Heart right ventricle (tissue), 16 donors: ENCODE measurements around the gene BRK1. TPM values are rescaled to one million over a fixed set of nuclear protein-coding genes. Genes with fewer than 3 reads are reported as not detected.

Experiments used
- ATAC-seq, 8 donors: fragments of 200-7000 bp; cut with Tn5 transposase; one replicate each; pipeline ENCODE4 v1.9.1; 2020; ENCODE audit warnings: mild to moderate bottlenecking in 8 of 8, moderate library complexity in 8 of 8, moderate number of reproducible peaks in 1 of 8
- DNase-seq, 2 donors: peaks; one replicate each; pipeline ENCODE4 v3.0.0-alpha.2; 2020
- H3K27ac ChIP-seq, 10 donors: fragments of 200-600 bp; sonication (generic) in 2 of 10; one replicate each; pipeline versions ENCODE4 v1.5.0 to v1.8.0; 2020 to 2022; ENCODE audit warnings: mild to moderate bottlenecking in 3 of 10
- H3K27me3 ChIP-seq, 7 donors: fragments of 200-600 bp; one replicate each; pipeline ENCODE4 v1.8.0; 2021 to 2022; ENCODE audit warnings: mild to moderate bottlenecking in 2 of 7
- H3K36me3 ChIP-seq, 9 donors: fragments of 200-600 bp; sonication (generic) in 1 of 9; one replicate each; pipeline versions ENCODE4 v1.5.0 to v1.8.0; 2020 to 2022; ENCODE audit warnings: mild to moderate bottlenecking in 2 of 9
- H3K4me1 ChIP-seq, 9 donors: fragments of 200-600 bp; sonication (generic) in 1 of 9; one replicate each; pipeline versions ENCODE4 v1.5.0 to v1.8.0; 2020 to 2022; ENCODE audit warnings: mild to moderate bottlenecking in 4 of 9
- H3K4me3 ChIP-seq, 10 donors: fragments of 200-600 bp; sonication (generic) in 2 of 10; one replicate each; pipeline versions ENCODE4 v1.5.0 to v1.8.0; 2020 to 2022; ENCODE audit warnings: mild to moderate bottlenecking in 7 of 10, moderate library complexity in 2 of 10
- H3K9me3 ChIP-seq, 11 donors: fragments of 200-600 bp in 10 of 11; sonication (generic) in 2 of 11; one replicate each; pipeline versions ENCODE4 v1.5.0 to v1.8.0; 2013 to 2022; ENCODE audit warnings: mild to moderate bottlenecking in 2 of 11, control low read depth in 1 of 11, moderate library complexity in 1 of 11
- CTCF ChIP-seq, 9 donors: fragments of 200-600 bp; sonication (generic) in 2 of 9; IDR thresholded peaks; one replicate each; pipeline versions ENCODE4 v1.5.0 to v1.8.0; 2021 to 2022; ENCODE audit warnings: antibody characterized with exemption in 9 of 9, mild to moderate bottlenecking in 5 of 9, moderate library complexity in 1 of 9
- WGBS, 2 donors: extraction: QIAGEN DNeasy Blood & Tissue Kit; methylation state at CpG; one replicate each; pipeline ENCODE4 v1.1.7; 2013; ENCODE audit warnings: inconsistent platforms in 1 of 2; 5-methylcytosine and 5-hydroxymethylcytosine counted together
- intact Hi-C, 10 donors: fragments of 100-400 bp; cut with DNase I; formaldehyde crosslinking; loops; one replicate each; pipeline versions ENCODE4 v1.11.1 to v1.14.2; 2022
- polyA plus RNA-seq, 2 donors: library from polyadenylated mRNA; stranded (reverse); fragments of 200-250 nt; gene quantifications; one replicate each; pipeline ENCODE4 v1.2.3, GENCODE V29; 2013
- total RNA-seq, 10 donors: library from RNA; stranded (reverse); fragmentation: NEBNext Ultra II Directional in 3 of 10; extraction: Animal tissue kit (Norgen Biotek cat#: 25700) in 3 of 10; gene quantifications; one replicate each; pipeline versions ENCODE4 v1.2.1 to v1.2.4, GENCODE V29; 2021 to 2023
- donor health status: Arrhythmogenic right ventricular cardiomyopathy.
- donor health status: ischemic (EF 13 %, LVEDD 7.1; RV severe dilation, severe dysfunction).
- donor health status: healthy with polysubstance abuse.
- donor health status: DM: no; HTN: yes; CAD: no.
- donor health status: DM: no; HTN: no; CAD: no.
- donor health status: ischemic (EF 25% LVEDD 6.9; RV normal size, moderate dysfunction).
- donor health status: ischemic (EF 25% LVEDD 5.7; RV mildly dilated, moderate dysfunction).
- donor health status: healthy.
- donor health status: DM: yes; HTN: yes; CAD: no.
- donor health status: Ischemic cardiomyopathy.
- donor health status: ischemic (EF 35%, LVEDD 5.7; RV mildly dilated, moderate dysfunction).
- donor health status: nonischemic (EF 11% LVEDD 7.7; RV severe dilation, severe dysfunction).
- donor health status: DM: yes; HTN: yes; CAD: no.
- donor health status: PGD.
- donor health status: ischemic (EF 29% LVEDD 5.4; RV normal size, mild dysfunction).
- donor health status: nonischemic (EF 23%, LVEDD 6.1; RV moderate dilation, normal function).

Gene BRK1
- total and polyA plus RNA-seq, 12 donors, result 62.0 to 151 (median 94.8) TPM

GRCh38 chr3:10142707-10143560 lies 27.5 kb downstream of the BRK1 start:
- no peak for TF ChIP-seq CTCF (IDR thresholded peaks at IDR 0.05)
- no peak for ATAC-seq
- peaks cover 3 to 53% (median 34%) of the 10 kb centered on the region in 9 donors for H3K4me1 ChIP-seq
- H3K4me3 ChIP-seq, result peak overlapping the region; percentile 51 to 95 (median 78)
- DNase-seq, result no peak
- no peaks in the 10 kb centered on the region for H3K27me3 ChIP-seq
- intact Hi-C loops, result loop anchor here in 1 of 10 donors (5.0 kb wide), 1 partner anchor 116 kb away; the partner anchor contains the start of gene FANCD2
- H3K27ac ChIP-seq, result peak overlapping the region in 5 of 10 donors; percentile 84 to 97 (median 89)
- H3K9me3 ChIP-seq, result no peaks in the 10 kb centered on the region
- peaks cover 0 to 38% (median 0%) of the 10 kb centered on the region in 9 donors for H3K36me3 ChIP-seq
- WGBS, 2 donors, result 79 to 80% methylated on average over 29 of the region's 29 CpGs

- ATAC-seq, result no peak
- Histone ChIP-seq H3K27ac (peak overlapping the region in 1 of 10 donors; percentile 70), H3K27me3 (no peaks in the 10 kb centered on the region), H3K9me3 (no peaks in the 10 kb centered on the region), H3K36me3 (peaks cover 3 to 62% (median 15%) of the 10 kb centered on the region in 9 donors), H3K4me3 (no peak overlapping the region), H3K4me1 (peaks cover 3 to 63% (median 34%) of the 10 kb centered on the region in 9 donors)
- 83 to 88% methylated on average over 4 of the region's 4 CpGs for WGBS, 2 donors
- TF ChIP-seq CTCF (IDR thresholded peaks at IDR 0.05), result no peak
- no peak for DNase-seq
- intact Hi-C loops, result loop anchor here in 1 of 10 donors (5.0 kb wide), 1 partner anchor 77 kb away; no protein-coding TSS in a partner anchor
Observed at GRCh38 chr3:10145685-10146084, 30.2 kb downstream of the BRK1 start.

GRCh38 chr3:10149226-10149625 lies 33.8 kb downstream of the BRK1 start:
- no peaks in the 10 kb centered on the region for H3K9me3 ChIP-seq
- WGBS, 2 donors, result 95 to 96% methylated on average over 8 of the region's 8 CpGs
- no peaks in the 10 kb centered on the region for H3K27me3 ChIP-seq
- ATAC-seq, result peak in 1 of 8 donors; percentile 15
- intact Hi-C loops, result loop anchor here in 1 of 10 donors (5.0 kb wide), 1 partner anchor 73 kb away; no protein-coding TSS in a partner anchor
- no peak overlapping the region for H3K4me3 ChIP-seq
- no peak for DNase-seq
- H3K4me1 ChIP-seq, result peaks cover 0 to 36% (median 16%) of the 10 kb centered on the region in 9 donors
- H3K36me3 ChIP-seq, result peaks cover 3 to 96% (median 34%) of the 10 kb centered on the region in 9 donors
- no peak for TF ChIP-seq CTCF (IDR thresholded peaks at IDR 0.05)
- peak overlapping the region in 1 of 10 donors; percentile 47 for H3K27ac ChIP-seq

- WGBS, 2 donors, result 82 to 88% methylated on average over 6 of the region's 6 CpGs
- H3K36me3 ChIP-seq, result peaks cover 3 to 89% (median 34%) of the 10 kb centered on the region in 9 donors
- no peaks in the 10 kb centered on the region for H3K27me3 ChIP-seq
- TF ChIP-seq CTCF (IDR thresholded peaks at IDR 0.05), result no peak
- intact Hi-C loops, result no loop called here
- H3K9me3 ChIP-seq, result no peaks in the 10 kb centered on the region
- ATAC-seq (no peak), DNase-seq (no peak)
- H3K27ac ChIP-seq, result no peak overlapping the region
- peaks cover 0 to 19% (median under 1%) of the 10 kb centered on the region in 9 donors for H3K4me1 ChIP-seq
- H3K4me3 ChIP-seq, result no peak overlapping the region
Observed at GRCh38 chr3:10150987-10151386, 35.5 kb downstream of the BRK1 start.
